Large intestine (tissue), 3 donors: ENCODE results near the gene ZFPM1. TPM values are rescaled to one million over a fixed set of nuclear protein-coding genes. Genes with fewer than 3 reads are reported as not detected.

Source experiments
- DNase-seq, 2 donors: peaks; one replicate each; pipeline versions ENCODE4 v3.0.0 to v3.0.0-alpha.2; 2013
- H3K27ac ChIP-seq: one replicate; pipeline ENCODE4 v1.5.1; 2013; ENCODE audit warnings: low read length
- H3K27me3 ChIP-seq: 2 replicates; pipeline ENCODE4 v1.6.1; 2013; ENCODE audit warnings: low read length; ENCODE audit not compliant: control insufficient read depth, insufficient read depth
- H3K36me3 ChIP-seq: 2 replicates; pipeline ENCODE4 v1.6.1; 2013; ENCODE audit warnings: low read length; ENCODE audit not compliant: control insufficient read depth, insufficient read depth
- H3K4me1 ChIP-seq: one replicate; pipeline ENCODE4 v1.6.1; 2013; ENCODE audit warnings: low read length; ENCODE audit not compliant: control insufficient read depth, insufficient read depth
- H3K4me3 ChIP-seq: one replicate; pipeline ENCODE4 v1.5.1; 2013; ENCODE audit warnings: low read length
- H3K9me3 ChIP-seq: one replicate; pipeline ENCODE4 v1.6.1; 2013; ENCODE audit warnings: mild to moderate bottlenecking, low read depth, low read length, moderate library complexity; ENCODE audit not compliant: control insufficient read depth
- WGBS: methylation state at CpG from one replicate; pipeline ENCODE4 v1.1.5; 2013; ENCODE audit warnings: low lambda C conversion rate; ENCODE audit not compliant: insufficient coverage; 5-methylcytosine and 5-hydroxymethylcytosine counted together
- polyA plus RNA-seq: library from polyadenylated mRNA; unstranded; fragments of 120-200 nt; gene quantifications from one replicate; pipeline ENCODE4 v1.2.1, GENCODE V29; 2013

Gene ZFPM1
- polyA plus RNA-seq, 1 donor = 27.2 TPM

DNA sequence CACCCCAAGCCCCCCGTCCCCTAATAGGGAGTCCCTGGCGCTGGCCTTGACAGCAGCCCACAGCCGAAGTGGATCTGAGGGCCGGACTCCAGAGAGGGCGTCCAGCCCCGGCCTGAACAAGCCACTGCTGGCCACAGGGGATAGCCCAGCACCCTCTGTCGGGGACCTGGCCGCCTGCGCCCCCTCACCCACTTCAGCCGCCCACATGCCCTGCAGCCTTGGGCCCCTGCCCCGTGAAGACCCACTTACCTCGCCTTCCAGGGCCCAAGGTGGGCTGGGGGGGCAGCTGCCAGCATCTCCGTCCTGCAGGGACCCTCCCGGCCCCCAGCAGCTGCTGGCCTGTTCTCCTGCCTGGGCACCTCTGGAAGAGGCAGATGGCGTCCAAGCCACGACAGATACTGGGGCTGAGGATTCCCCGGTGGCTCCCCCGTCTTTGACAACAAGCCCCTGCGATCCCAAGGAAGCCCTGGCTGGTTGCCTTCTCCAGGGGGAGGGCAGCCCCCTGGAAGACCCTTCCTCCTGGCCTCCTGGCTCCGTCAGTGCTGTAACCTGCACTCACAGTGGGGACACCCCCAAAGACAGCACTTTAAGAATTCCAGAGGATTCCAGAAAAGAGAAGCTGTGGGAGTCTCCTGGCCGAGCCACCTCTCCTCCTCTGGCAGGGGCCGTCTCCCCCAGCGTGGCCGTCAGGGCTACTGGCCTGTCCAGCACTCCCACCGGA is 19.3 kb upstream of the ZFPM1 start:
- Histone ChIP-seq H3K27ac (no peak overlapping the region), H3K36me3 (no peaks in the 10 kb centered on the region), H3K4me3 (no peak overlapping the region), H3K27me3 (peaks cover 34% of the 10 kb centered on the region), H3K4me1 (peaks cover 2% of the 10 kb centered on the region), H3K9me3 (peaks cover 21% of the 10 kb centered on the region)
- no CpG with 5 or more reads among the region's 25 CpGs for WGBS
- DNase-seq = no peak

DNA sequence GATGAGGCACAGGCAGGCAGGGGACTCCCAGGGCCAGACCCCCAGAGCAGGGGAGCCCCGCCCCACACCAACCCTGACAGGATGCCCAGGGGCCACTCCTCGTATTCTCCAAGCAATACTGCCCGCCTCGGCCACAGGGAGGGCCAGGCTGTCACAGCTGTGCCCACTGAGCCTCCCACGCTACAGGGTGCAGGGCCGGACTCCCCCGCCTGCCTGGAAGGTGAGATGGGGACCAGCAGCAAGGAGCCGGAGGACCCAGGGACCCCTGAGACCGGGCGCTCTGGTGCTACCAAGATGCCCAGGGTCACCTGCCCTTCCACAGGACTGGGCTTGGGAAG is 18.8 kb upstream of the ZFPM1 start:
- no peak overlapping the region for H3K27ac ChIP-seq
- H3K9me3 ChIP-seq = peaks cover 24% of the 10 kb centered on the region
- H3K36me3 ChIP-seq = no peaks in the 10 kb centered on the region
- no peak overlapping the region for H3K4me3 ChIP-seq
- DNase-seq = no peak
- H3K27me3 ChIP-seq = peaks cover 30% of the 10 kb centered on the region
- peaks cover 2% of the 10 kb centered on the region for H3K4me1 ChIP-seq
- no CpG with 5 or more reads among the region's 10 CpGs for WGBS

DNA sequence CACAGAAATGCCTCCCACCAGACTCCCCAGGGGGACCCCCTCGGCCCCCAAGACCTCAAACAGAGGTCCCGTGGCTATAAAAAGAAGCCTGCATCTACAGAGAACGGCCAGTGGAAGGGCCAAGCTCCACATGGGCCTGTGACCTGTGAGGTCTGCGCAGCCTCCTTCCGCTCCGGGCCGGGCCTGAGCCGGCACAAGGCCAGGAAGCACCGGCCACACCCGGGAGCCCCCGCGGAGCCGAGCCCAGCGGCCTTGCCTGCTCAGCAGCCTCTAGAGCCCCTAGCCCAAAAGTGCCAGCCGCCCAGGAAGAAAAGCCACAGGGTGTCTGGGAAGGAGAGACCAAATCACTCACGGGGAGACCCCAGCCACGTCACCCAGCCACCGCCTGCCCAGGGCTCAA is 18.3 kb upstream of the ZFPM1 start:
- no peak overlapping the region for H3K4me3 ChIP-seq
- no peaks in the 10 kb centered on the region for H3K36me3 ChIP-seq
- WGBS = no CpG with 5 or more reads among the region's 18 CpGs
- peaks cover 20% of the 10 kb centered on the region for H3K9me3 ChIP-seq
- peaks cover 2% of the 10 kb centered on the region for H3K4me1 ChIP-seq
- DNase-seq = no peak
- H3K27me3 ChIP-seq = peaks cover 26% of the 10 kb centered on the region
- H3K27ac ChIP-seq = no peak overlapping the region

- H3K4me1 ChIP-seq = peaks cover 2% of the 10 kb centered on the region
- H3K4me3 ChIP-seq = no peak overlapping the region
- H3K9me3 ChIP-seq = peaks cover 16% of the 10 kb centered on the region
- no CpG with 5 or more reads among the region's 36 CpGs for WGBS
- H3K27me3 ChIP-seq = peaks cover 20% of the 10 kb centered on the region
- DNase-seq = no peak
- H3K36me3 ChIP-seq = no peaks in the 10 kb centered on the region
- H3K27ac ChIP-seq = no peak overlapping the region
These were observed 17.4 kb upstream of the ZFPM1 start for GRCh38 chr16:88435437-88436355.

- no peak overlapping the region for H3K4me3 ChIP-seq
- DNase-seq = no peak
- H3K9me3 ChIP-seq = peaks cover 8% of the 10 kb centered on the region
- no CpG with 5 or more reads among the region's 36 CpGs for WGBS
- no peaks in the 10 kb centered on the region for H3K4me1 ChIP-seq
- H3K36me3 ChIP-seq = no peaks in the 10 kb centered on the region
- H3K27ac ChIP-seq = no peak overlapping the region
- H3K27me3 ChIP-seq = peaks cover 9% of the 10 kb centered on the region
These were observed 16.3 kb upstream of the ZFPM1 start for GRCh38 chr16:88436796-88437195.

GRCh38 chr16:88437367-88437964 is 15.6 kb upstream of the ZFPM1 start:
- H3K9me3 ChIP-seq = peaks cover 6% of the 10 kb centered on the region
- no peak overlapping the region for H3K27ac ChIP-seq
- H3K4me1 ChIP-seq = peaks cover under 1% of the 10 kb centered on the region
- peaks cover 2% of the 10 kb centered on the region for H3K27me3 ChIP-seq
- H3K36me3 ChIP-seq = no peaks in the 10 kb centered on the region
- H3K4me3 ChIP-seq = no peak overlapping the region
- DNase-seq = no peak
- WGBS = no CpG with 5 or more reads among the region's 55 CpGs

- DNase-seq = no peak
- Histone ChIP-seq H3K36me3 (no peaks in the 10 kb centered on the region), H3K4me3 (no peak overlapping the region), H3K9me3 (peaks cover 11% of the 10 kb centered on the region), H3K4me1 (peaks cover 8% of the 10 kb centered on the region), H3K27me3 (no peaks in the 10 kb centered on the region), H3K27ac (no peak overlapping the region)
- WGBS = no CpG with 5 or more reads among the region's 32 CpGs
These were observed 14.8 kb upstream of the ZFPM1 start for GRCh38 chr16:88438084-88438870.

DNA sequence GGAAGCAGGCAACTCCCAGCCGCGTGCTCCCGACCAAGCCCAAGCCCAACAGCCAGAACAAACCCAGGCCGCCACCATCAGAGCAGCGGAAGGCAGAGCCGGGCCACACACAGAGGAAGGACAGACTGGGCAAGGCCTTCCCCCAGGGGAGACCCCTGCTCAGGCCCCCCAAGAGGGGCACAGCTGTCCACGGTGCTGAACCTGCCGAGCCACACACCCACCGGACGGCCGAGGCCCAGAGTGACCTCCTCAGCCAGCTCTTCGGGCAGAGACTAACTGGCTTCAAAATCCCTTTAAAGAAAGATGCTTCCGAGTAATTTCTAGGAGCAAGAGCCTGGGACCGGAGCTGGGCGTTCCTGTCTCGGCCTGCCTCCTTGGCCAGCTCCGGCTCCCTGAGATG is 14.1 kb upstream of the ZFPM1 start:
- Histone ChIP-seq H3K4me3 (no peak overlapping the region), H3K27ac (no peak overlapping the region), H3K27me3 (no peaks in the 10 kb centered on the region), H3K36me3 (no peaks in the 10 kb centered on the region), H3K9me3 (peaks cover 11% of the 10 kb centered on the region), H3K4me1 (peaks cover 11% of the 10 kb centered on the region)
- no peak for DNase-seq
- WGBS = no CpG with 5 or more reads among the region's 17 CpGs

DNA sequence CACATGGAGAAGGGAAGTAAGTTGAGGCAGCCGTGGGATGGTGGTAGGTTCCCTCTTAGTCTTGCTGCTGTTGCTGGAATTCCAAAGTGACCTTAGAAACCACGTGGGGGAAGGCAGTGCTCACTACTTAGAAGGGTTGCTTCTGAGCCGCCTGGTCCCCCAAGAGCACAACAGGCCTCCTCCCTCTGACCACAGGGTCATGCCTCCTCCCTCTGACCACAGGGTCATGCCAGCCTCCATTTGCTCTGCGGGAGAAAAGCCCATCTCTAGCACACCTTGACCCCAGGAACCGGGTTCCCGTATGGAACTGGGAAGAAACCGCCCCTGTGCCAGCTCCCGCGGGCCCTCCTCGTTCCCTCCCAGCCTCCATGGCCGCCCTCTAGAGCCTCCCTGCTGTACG is 13.4 kb upstream of the ZFPM1 start:
- no peaks in the 10 kb centered on the region for H3K27me3 ChIP-seq
- 100% methylated on average over 1 of the region's 12 CpGs for WGBS
- no peak for DNase-seq

GRCh38 chr16:88440111-88440510 is 13.0 kb upstream of the ZFPM1 start:
- Histone ChIP-seq H3K27ac (no peak overlapping the region), H3K9me3 (peaks cover 11% of the 10 kb centered on the region), H3K4me1 (peaks cover 11% of the 10 kb centered on the region), H3K27me3 (no peaks in the 10 kb centered on the region), H3K4me3 (no peak overlapping the region), H3K36me3 (no peaks in the 10 kb centered on the region)
- no peak for DNase-seq
- no CpG with 5 or more reads among the region's 14 CpGs for WGBS

More for the DNA sequence above, 13.4 kb upstream of the ZFPM1 start:
- H3K36me3 ChIP-seq = no peaks in the 10 kb centered on the region
- H3K9me3 ChIP-seq = peaks cover 11% of the 10 kb centered on the region
- H3K4me3 ChIP-seq = no peak overlapping the region
- H3K4me1 ChIP-seq = peaks cover 11% of the 10 kb centered on the region
- H3K27ac ChIP-seq = no peak overlapping the region
